Lower leg skin (tissue), 4 donors: ENCODE measurements around the gene PYY. TPM values are rescaled to one million over a fixed set of nuclear protein-coding genes. Genes with fewer than 3 reads are reported as not detected.
"Not testable (repeated sequence)": the region's sequence is repeated elsewhere in the genome, so short reads cannot be mapped to it uniquely, and the experiment has no call there.

Experiments
- DNase-seq, 2 donors: peaks; one replicate each; pipeline ENCODE4 v3.0.0-alpha.2; 2019; ENCODE audit warnings: low spot score in 2 of 2
- H3K4me3 ChIP-seq: fragments of 200-600 bp; sonication (generic); 2 replicates; pipeline ENCODE4 v1.5.1; 2017; ENCODE audit warnings: mild to moderate bottlenecking, low read depth; ENCODE audit not compliant: poor library complexity, severe bottlenecking
- CTCF ChIP-seq, 3 donors: fragments of 450-650 bp; IDR thresholded peaks; one replicate each; pipeline ENCODE4 v1.5.1; 2016; ENCODE audit warnings: antibody characterized with exemption in 3 of 3, mild to moderate bottlenecking in 3 of 3, moderate library complexity in 2 of 3
- POLR2A ChIP-seq, 2 donors: fragments of 450-650 bp; IDR thresholded peaks; one replicate each; pipeline ENCODE4 v1.6.1; 2016 to 2017; ENCODE audit warnings: antibody characterized with exemption in 2 of 2, mild to moderate bottlenecking in 1 of 2, moderate library complexity in 1 of 2
- WGBS, 2 donors: methylation state at CpG; one replicate each; pipeline ENCODE4 v1.1.5; 2018; 5-methylcytosine and 5-hydroxymethylcytosine counted together
- intact Hi-C: fragments of 100-400 bp; cut with DNase I; formaldehyde crosslinking; loops from one replicate; pipeline ENCODE4 v1.15.0; 2023; ENCODE audit warnings: low total_unique reads
- total RNA-seq, 4 donors: library from RNA; depleted of rRNA; stranded (reverse); fragments of >200 nt; gene quantifications; one replicate each; pipeline ENCODE4 v1.1.0, GENCODE V29; 2016

The PYY gene
- total RNA-seq, 4 donors from 2014 or later: not detected

GRCh38 chr17:43966276-43966675 is 12.5 kb upstream of the PYY start:
- WGBS, 2 donors: 56 to 63% methylated on average over 3 of the region's 3 CpGs
- TF ChIP-seq POLR2A (IDR thresholded peaks at IDR 0.05) (no peak), CTCF (IDR thresholded peaks at IDR 0.05) (no peak)

GRCh38 chr17:43962479-43962878 is 8.7 kb upstream of the PYY start:
- intact Hi-C loops: no loop called here
- no peak for DNase-seq
- H3K4me3 ChIP-seq: no peak overlapping the region
- no peak for TF ChIP-seq POLR2A (IDR thresholded peaks at IDR 0.05)
- no peak for TF ChIP-seq CTCF (IDR thresholded peaks at IDR 0.05)
- WGBS, 2 donors: 57 to 58% methylated on average over 7 of the region's 7 CpGs

More at GRCh38 chr17:43966276-43966675, 12.5 kb upstream of the PYY start:
- H3K4me3 ChIP-seq: no peak overlapping the region
- DNase-seq: no peak
- intact Hi-C loops: no loop called here

DNA sequence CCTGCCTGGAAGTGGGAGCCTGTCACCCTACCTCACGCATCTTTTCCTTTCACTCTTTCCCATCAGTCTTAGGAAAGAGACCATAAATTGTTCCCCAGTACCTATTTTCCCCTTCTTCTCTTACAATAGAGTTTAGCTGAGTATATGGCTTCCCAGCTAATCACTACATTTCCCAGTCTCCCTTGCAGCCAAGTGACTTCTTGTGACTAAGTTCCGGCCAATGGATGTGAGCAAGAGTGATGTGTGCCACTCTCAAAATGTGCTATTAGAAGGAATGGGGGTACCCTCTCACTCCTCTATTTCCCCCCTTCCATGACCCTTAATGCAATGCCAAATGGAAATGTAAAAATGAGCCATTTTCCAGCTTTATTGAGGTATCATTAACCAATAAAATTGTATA is 8.2 kb upstream of the PYY start:
- no peak for TF ChIP-seq POLR2A (IDR thresholded peaks at IDR 0.05)
- TF ChIP-seq CTCF (IDR thresholded peaks at IDR 0.05): no peak
- no peak overlapping the region for H3K4me3 ChIP-seq
- WGBS, 2 donors: 86% methylated on average over 2 of the region's 2 CpGs
- DNase-seq: no peak
- intact Hi-C loops: no loop called here

- intact Hi-C loops: not testable (repeated sequence)
- WGBS, 2 donors: 98 to 99% methylated on average over 6 of the region's 6 CpGs
Measured at GRCh38 chr17:43961292-43961691, 7.6 kb upstream of the PYY start.

GRCh38 chr17:43958748-43959352 is 5.1 kb upstream of the PYY start:
- DNase-seq: no peak
- H3K4me3 ChIP-seq: no peak overlapping the region
- TF ChIP-seq CTCF (IDR thresholded peaks at IDR 0.05) (no peak), POLR2A (IDR thresholded peaks at IDR 0.05) (no peak)
- intact Hi-C loops: no loop called here
- 62 to 66% methylated on average over 2 of the region's 2 CpGs for WGBS, 2 donors

More at GRCh38 chr17:43961292-43961691, 7.6 kb upstream of the PYY start:
- not testable (repeated sequence) for DNase-seq, H3K4me3 ChIP-seq

DNA sequence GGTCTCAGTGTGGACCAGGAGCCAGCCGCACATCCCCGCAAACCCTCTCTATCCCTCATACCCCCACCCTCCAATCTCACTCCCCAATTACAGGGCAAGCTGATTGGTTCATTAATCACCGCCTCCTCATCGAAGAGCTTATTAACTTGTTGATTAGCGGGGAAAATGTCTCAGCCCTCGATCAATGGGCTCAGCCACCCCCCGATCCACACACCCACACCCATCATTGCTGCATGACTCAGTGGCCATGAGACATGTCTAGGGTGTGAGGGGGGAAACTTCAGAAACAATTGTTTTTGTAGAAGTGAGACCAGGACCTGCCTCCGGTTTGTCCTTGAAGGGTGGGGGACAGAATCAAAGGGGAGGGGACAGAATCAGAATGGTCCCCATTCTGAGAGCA is 2.5 kb upstream of the PYY start:
- H3K4me3 ChIP-seq: no peak overlapping the region
- TF ChIP-seq POLR2A (IDR thresholded peaks at IDR 0.05) (no peak), CTCF (IDR thresholded peaks at IDR 0.05) (no peak)
- intact Hi-C loops: no loop called here
- DNase-seq: no peak
- WGBS, 2 donors: 76 to 88% methylated on average over 8 of the region's 8 CpGs
